Measurements from ENCODE around the gene MRPL10. TPM values are rescaled to one million over a fixed set of nuclear protein-coding genes. Genes with fewer than 3 reads are reported as not detected.

The MRPL10 gene
- polyA plus RNA-seq, 2 donors: 17.5 to 30.4 TPM

GRCh38 chr17:47848198-47848513 is 16.8 kb upstream of the MRPL10 start:
- H3K9me3 ChIP-seq (ENCODE audit: control insufficient read depth in 2 of 2, insufficient read depth in 1 of 2, low read depth in 1 of 2, low read length in 1 of 2): no peaks in the 10 kb centered on the region
- 58 to 65% methylated on average over 23 of the region's 23 CpGs for WGBS, 2 donors
- peaks cover 0 to 3% of the 10 kb centered on the region in 2 donors for H3K36me3 ChIP-seq (ENCODE audit: control insufficient read depth in 2 of 2, insufficient read depth in 2 of 2, low read length in 1 of 2)
- no peak overlapping the region for H3K4me3 ChIP-seq (ENCODE audit: low read depth in 1 of 2, low read length in 2 of 2)
- H3K4me1 ChIP-seq (ENCODE audit: control insufficient read depth in 2 of 2, insufficient read depth in 2 of 2, low read length in 1 of 2): peaks cover 8 to 18% of the 10 kb centered on the region in 2 donors
- no peak overlapping the region for H3K27ac ChIP-seq (ENCODE audit: low read depth in 2 of 2, low read length in 1 of 2)
- H3K27me3 ChIP-seq (ENCODE audit: control insufficient read depth in 1 of 2, insufficient read depth in 2 of 2, low read length in 2 of 2): peaks cover 0 to 8% of the 10 kb centered on the region in 2 donors

- H3K36me3 ChIP-seq (ENCODE audit: control insufficient read depth in 2 of 2, insufficient read depth in 2 of 2, low read length in 1 of 2): peaks cover 0 to 3% of the 10 kb centered on the region in 2 donors
- no peak overlapping the region for H3K4me3 ChIP-seq (ENCODE audit: low read depth in 1 of 2, low read length in 2 of 2)
- WGBS, 2 donors: 33 to 41% methylated on average over 70 to 71 of the region's 71 CpGs
- H3K27ac ChIP-seq (ENCODE audit: low read depth in 2 of 2, low read length in 1 of 2): no peak overlapping the region
- H3K4me1 ChIP-seq (ENCODE audit: control insufficient read depth in 2 of 2, insufficient read depth in 2 of 2, low read length in 1 of 2): peaks cover 8 to 18% of the 10 kb centered on the region in 2 donors
- no peaks in the 10 kb centered on the region for H3K9me3 ChIP-seq (ENCODE audit: control insufficient read depth in 2 of 2, insufficient read depth in 1 of 2, low read depth in 1 of 2, low read length in 1 of 2)
- H3K27me3 ChIP-seq (ENCODE audit: control insufficient read depth in 1 of 2, insufficient read depth in 2 of 2, low read length in 2 of 2): peaks cover 0 to 7% of the 10 kb centered on the region in 2 donors
Measured at GRCh38 chr17:47847341-47848197, 16.2 kb upstream of the MRPL10 start.

- WGBS, 2 donors: 22 to 30% methylated on average over 30 to 31 of the region's 31 CpGs
- Histone ChIP-seq H3K9me3 (ENCODE audit: control insufficient read depth in 2 of 2, insufficient read depth in 1 of 2, low read depth in 1 of 2, low read length in 1 of 2) (no peaks in the 10 kb centered on the region), H3K27me3 (ENCODE audit: control insufficient read depth in 1 of 2, insufficient read depth in 2 of 2, low read length in 2 of 2) (peaks cover 0 to 3% of the 10 kb centered on the region in 2 donors), H3K4me1 (ENCODE audit: control insufficient read depth in 2 of 2, insufficient read depth in 2 of 2, low read length in 1 of 2) (peaks cover 8 to 18% of the 10 kb centered on the region in 2 donors), H3K36me3 (ENCODE audit: control insufficient read depth in 2 of 2, insufficient read depth in 2 of 2, low read length in 1 of 2) (peaks cover 0 to 3% of the 10 kb centered on the region in 2 donors), H3K4me3 (ENCODE audit: low read depth in 1 of 2, low read length in 2 of 2) (no peak overlapping the region), H3K27ac (ENCODE audit: low read depth in 2 of 2, low read length in 1 of 2) (no peak overlapping the region)
Measured at GRCh38 chr17:47846716-47847340, 15.5 kb upstream of the MRPL10 start.

- Histone ChIP-seq H3K4me1 (ENCODE audit: control insufficient read depth in 2 of 2, insufficient read depth in 2 of 2, low read length in 1 of 2) (peaks cover 11 to 18% of the 10 kb centered on the region in 2 donors), H3K27me3 (ENCODE audit: control insufficient read depth in 1 of 2, insufficient read depth in 2 of 2, low read length in 2 of 2) (peaks cover 0 to 3% of the 10 kb centered on the region in 2 donors), H3K36me3 (ENCODE audit: control insufficient read depth in 2 of 2, insufficient read depth in 2 of 2, low read length in 1 of 2) (peaks cover 0 to 3% of the 10 kb centered on the region in 2 donors), H3K27ac (ENCODE audit: low read depth in 2 of 2, low read length in 1 of 2) (no peak overlapping the region), H3K9me3 (ENCODE audit: control insufficient read depth in 2 of 2, insufficient read depth in 1 of 2, low read depth in 1 of 2, low read length in 1 of 2) (no peaks in the 10 kb centered on the region), H3K4me3 (ENCODE audit: low read depth in 1 of 2, low read length in 2 of 2) (no peak overlapping the region)
- 82 to 86% methylated on average over 3 of the region's 3 CpGs for WGBS, 2 donors
Measured at GRCh38 chr17:47845716-47846075, 14.4 kb upstream of the MRPL10 start.

GRCh38 chr17:47844814-47845715 is 13.7 kb upstream of the MRPL10 start:
- WGBS, 2 donors: 69 to 72% methylated on average over 4 of the region's 4 CpGs
- no peaks in the 10 kb centered on the region for H3K9me3 ChIP-seq (ENCODE audit: control insufficient read depth in 2 of 2, insufficient read depth in 1 of 2, low read depth in 1 of 2, low read length in 1 of 2)
- H3K27ac ChIP-seq (ENCODE audit: low read depth in 2 of 2, low read length in 1 of 2): no peak overlapping the region
- peaks cover 13 to 15% of the 10 kb centered on the region in 2 donors for H3K4me1 ChIP-seq (ENCODE audit: control insufficient read depth in 2 of 2, insufficient read depth in 2 of 2, low read length in 1 of 2)
- H3K4me3 ChIP-seq (ENCODE audit: low read depth in 1 of 2, low read length in 2 of 2): no peak overlapping the region
- H3K36me3 ChIP-seq (ENCODE audit: control insufficient read depth in 2 of 2, insufficient read depth in 2 of 2, low read length in 1 of 2): peaks cover 0 to 3% of the 10 kb centered on the region in 2 donors
- H3K27me3 ChIP-seq (ENCODE audit: control insufficient read depth in 1 of 2, insufficient read depth in 2 of 2, low read length in 2 of 2): peaks cover 0 to 3% of the 10 kb centered on the region in 2 donors

GRCh38 chr17:47844227-47844626 is 12.9 kb upstream of the MRPL10 start:
- Histone ChIP-seq H3K4me1 (ENCODE audit: control insufficient read depth in 2 of 2, insufficient read depth in 2 of 2, low read length in 1 of 2) (peaks cover 10 to 17% of the 10 kb centered on the region in 2 donors), H3K27me3 (ENCODE audit: control insufficient read depth in 1 of 2, insufficient read depth in 2 of 2, low read length in 2 of 2) (peaks cover 0 to 3% of the 10 kb centered on the region in 2 donors)
- WGBS, 2 donors: 71 to 79% methylated on average over 5 of the region's 5 CpGs

GRCh38 chr17:47843391-47843730 is 12.0 kb upstream of the MRPL10 start:
- Histone ChIP-seq H3K36me3 (ENCODE audit: control insufficient read depth in 2 of 2, insufficient read depth in 2 of 2, low read length in 1 of 2) (peaks cover 0 to 8% of the 10 kb centered on the region in 2 donors), H3K27ac (ENCODE audit: low read depth in 2 of 2, low read length in 1 of 2) (no peak overlapping the region), H3K9me3 (ENCODE audit: control insufficient read depth in 2 of 2, insufficient read depth in 1 of 2, low read depth in 1 of 2, low read length in 1 of 2) (no peaks in the 10 kb centered on the region), H3K4me1 (ENCODE audit: control insufficient read depth in 2 of 2, insufficient read depth in 2 of 2, low read length in 1 of 2) (peaks cover 10 to 15% of the 10 kb centered on the region in 2 donors), H3K27me3 (ENCODE audit: control insufficient read depth in 1 of 2, insufficient read depth in 2 of 2, low read length in 2 of 2) (peaks cover 0 to 3% of the 10 kb centered on the region in 2 donors), H3K4me3 (ENCODE audit: low read depth in 1 of 2, low read length in 2 of 2) (no peak overlapping the region)
- WGBS, 2 donors: 21 to 24% methylated on average over 6 of the region's 6 CpGs

More at GRCh38 chr17:47844227-47844626, 12.9 kb upstream of the MRPL10 start:
- Histone ChIP-seq H3K27ac (ENCODE audit: low read depth in 2 of 2, low read length in 1 of 2) (no peak overlapping the region), H3K4me3 (ENCODE audit: low read depth in 1 of 2, low read length in 2 of 2) (no peak overlapping the region), H3K36me3 (ENCODE audit: control insufficient read depth in 2 of 2, insufficient read depth in 2 of 2, low read length in 1 of 2) (peaks cover 0 to 3% of the 10 kb centered on the region in 2 donors), H3K9me3 (ENCODE audit: control insufficient read depth in 2 of 2, insufficient read depth in 1 of 2, low read depth in 1 of 2, low read length in 1 of 2) (no peaks in the 10 kb centered on the region)

GRCh38 chr17:47841488-47842291 is 10.3 kb upstream of the MRPL10 start:
- WGBS, 2 donors: 56 to 65% methylated on average over 16 of the region's 16 CpGs
- H3K27ac ChIP-seq (ENCODE audit: low read depth in 2 of 2, low read length in 1 of 2): peak overlapping the region in 1 of 2 donors; percentile 29
- no peaks in the 10 kb centered on the region for H3K27me3 ChIP-seq (ENCODE audit: control insufficient read depth in 1 of 2, insufficient read depth in 2 of 2, low read length in 2 of 2)
- no peak overlapping the region for H3K4me3 ChIP-seq (ENCODE audit: low read depth in 1 of 2, low read length in 2 of 2)
- peaks cover 3 to 15% of the 10 kb centered on the region in 2 donors for H3K4me1 ChIP-seq (ENCODE audit: control insufficient read depth in 2 of 2, insufficient read depth in 2 of 2, low read length in 1 of 2)
- H3K36me3 ChIP-seq (ENCODE audit: control insufficient read depth in 2 of 2, insufficient read depth in 2 of 2, low read length in 1 of 2): peaks cover 0 to 14% of the 10 kb centered on the region in 2 donors
- H3K9me3 ChIP-seq (ENCODE audit: control insufficient read depth in 2 of 2, insufficient read depth in 1 of 2, low read depth in 1 of 2, low read length in 1 of 2): no peaks in the 10 kb centered on the region
